HCT116 (cell line): ENCODE data around the gene FAM227A. TPM values are rescaled to one million over a fixed set of nuclear protein-coding genes. Genes with fewer than 3 reads are reported as not detected.

Experiments
- ATAC-seq: fragments of 200-7000 bp; cut with Tn5 transposase; 2 replicates; pipeline ENCODE4 v1.9.1; 2020; ENCODE audit warnings: mild to moderate bottlenecking, moderate library complexity
- BruUV-seq: library from RNA; stranded (reverse); fragments of 400-500 nt; replicated peaks from 2 replicates; lab custom pipeline; 2021; lab: Mats Ljungman, UMichigan
- CTCF ChIA-PET: fragments of 300-600 bp; sonication (Branson Sonifier 250); formaldehyde crosslinking; loops from one replicate; lab custom pipeline; 2021; ENCODE audit warnings: antibody characterized with exemption; lab: Charles Lee
- POLR2A ChIA-PET: fragments of 300-600, 350-600 bp; sonication (Branson Sonifier 250); formaldehyde crosslinking; loops from one replicate; lab custom pipeline; 2021; ENCODE audit warnings: antibody characterized with exemption; lab: Charles Lee
- RAD21 ChIA-PET, 2 experiments: fragments of 300-600 bp; sonication (Branson Sonifier 250); formaldehyde crosslinking; loops; one replicate each; lab custom pipeline; 2023; ENCODE audit warnings: low total read pairs in 2 of 2; ENCODE audit not compliant: uncharacterized antibody in 2 of 2, unreplicated experiment in 2 of 2, low non-redundant PET in 1 of 2; lab: Charles Lee
- DNase-seq: peaks from one replicate; pipeline ENCODE4 v3.0.0-alpha.2; 2010; ENCODE audit warnings: low read depth, low spot score
- H2AFZ ChIP-seq: fragments of 200-600 bp; shearing (Covaris generic), sonication (generic); 2 replicates; pipeline ENCODE4 v1.6.1; 2017; ENCODE audit warnings: low read depth, mixed run types, mixed read lengths, antibody characterized with exemption, low read length; ENCODE audit not compliant: poor library complexity, severe bottlenecking
- H3K27ac ChIP-seq: 2 replicates; pipeline ENCODE4 v1.5.1; 2012; ENCODE audit warnings: low read depth, low read length
- H3K27me3 ChIP-seq: fragments of 200-600 bp; sonication (generic); 2 replicates; pipeline ENCODE4 v1.6.1; 2016; ENCODE audit warnings: mixed run types, low read length, mixed read lengths; ENCODE audit not compliant: insufficient read depth
- H3K36me3 ChIP-seq, 2 experiments: fragments of 200-500 bp in 1 of 2; fragments of 200-600 bp in 1 of 2; sonication (Bioruptor generic) in 1 of 2; sonication (generic) in 1 of 2; 2 replicates each; pipeline versions ENCODE4 v1.5.1 to v1.6.1; 2014 to 2016; ENCODE audit warnings: low read length in 2 of 2, inconsistent platforms in 1 of 2, mixed read lengths in 1 of 2, mixed run types in 1 of 2; ENCODE audit not compliant: insufficient read depth in 2 of 2, control insufficient read depth in 1 of 2
- H3K4me1 ChIP-seq, 2 experiments: fragments of 200-600 bp in 1 of 2; sonication (generic) in 1 of 2; 2 replicates each; pipeline versions ENCODE4 v1.5.1 to v1.6.1; 2012 to 2017; ENCODE audit warnings: low read length in 2 of 2, inconsistent platforms in 1 of 2, mild to moderate bottlenecking in 1 of 2, mixed read lengths in 1 of 2, mixed run types in 1 of 2, moderate library complexity in 1 of 2; ENCODE audit not compliant: insufficient read depth in 2 of 2, control insufficient read depth in 1 of 2
- H3K4me2 ChIP-seq: fragments of 200-600 bp; sonication (generic); 2 replicates; pipeline ENCODE4 v1.6.1; 2017; ENCODE audit warnings: mixed run types, low read length, mixed read lengths
- H3K4me3 ChIP-seq, 2 experiments: fragments of 200-600 bp in 1 of 2; sonication (generic) in 1 of 2; replicated peaks in 1 of 2; 2 replicates each; pipeline ENCODE4 v1.5.1; 2011 to 2016; ENCODE audit warnings: low read length in 2 of 2, control low read depth in 1 of 2, low read depth in 1 of 2, mild to moderate bottlenecking in 1 of 2, mixed read lengths in 1 of 2, mixed run types in 1 of 2
- H3K79me2 ChIP-seq: fragments of 200-600 bp; sonication (generic); 2 replicates; pipeline ENCODE4 v1.6.1; 2017; ENCODE audit warnings: mild to moderate bottlenecking, mixed run types, low read length, moderate library complexity, mixed read lengths; ENCODE audit not compliant: insufficient read depth
- H3K9ac ChIP-seq: fragments of 200-600 bp; sonication (generic); 2 replicates; pipeline ENCODE4 v1.6.1; 2016; ENCODE audit warnings: low read length, mixed read lengths
- H3K9me2 ChIP-seq: fragments of 200-600 bp; sonication (generic), shearing (Covaris generic); 2 replicates; pipeline ENCODE4 v1.6.1; 2017; ENCODE audit warnings: mixed run types, mild to moderate bottlenecking, moderate library complexity; ENCODE audit not compliant: insufficient read depth
- H3K9me3 ChIP-seq, 2 experiments: fragments of 200-500 bp in 1 of 2; fragments of 200-600 bp in 1 of 2; sonication (Bioruptor generic) in 1 of 2; sonication (generic) in 1 of 2; 2 replicates each; pipeline ENCODE4 v1.6.1; 2014 to 2017; ENCODE audit warnings: low read length in 2 of 2, mixed read lengths in 2 of 2, inconsistent platforms in 1 of 2, low read depth in 1 of 2, mild to moderate bottlenecking in 1 of 2, mixed run types in 1 of 2, moderate library complexity in 1 of 2; ENCODE audit not compliant: control insufficient read depth in 1 of 2, insufficient read depth in 1 of 2
- H4K20me1 ChIP-seq: fragments of 200-600 bp; sonication (generic), shearing (Covaris generic); 2 replicates; pipeline ENCODE4 v1.6.1; 2017; ENCODE audit warnings: mixed run types, mild to moderate bottlenecking, moderate library complexity; ENCODE audit not compliant: insufficient read depth
- CBX3 ChIP-seq: IDR thresholded peaks from 2 replicates; pipeline ENCODE4 v1.6.1; 2012; ENCODE audit warnings: low read depth
- CEBPB ChIP-seq: IDR thresholded peaks from 2 replicates; pipeline ENCODE4 v1.6.1; 2012; ENCODE audit warnings: low read depth
- ELF1 ChIP-seq: IDR thresholded peaks from 2 replicates; pipeline ENCODE4 v1.6.1; 2012; ENCODE audit warnings: low read depth, borderline replicate concordance
- EZH2 ChIP-seq: fragments of 200-600 bp; sonication (generic); IDR thresholded peaks from 2 replicates; pipeline ENCODE4 v1.6.1; 2017; ENCODE audit warnings: antibody characterized with exemption, mixed run types
- EZH2phosphoT487 ChIP-seq: fragments of 200-600 bp; IDR thresholded peaks from 2 replicates; pipeline ENCODE4 v1.6.1; 2018; ENCODE audit warnings: antibody characterized with exemption, borderline replicate concordance
- FOSL1 ChIP-seq: IDR thresholded peaks from 2 replicates; pipeline ENCODE4 v1.6.1; 2012; ENCODE audit warnings: low read depth
- POLR2A ChIP-seq: IDR thresholded peaks from 2 replicates; pipeline ENCODE4 v1.7.0; 2011; ENCODE audit warnings: borderline replicate concordance; ENCODE audit not compliant: insufficient read depth, insufficient read length; ENCODE audit errors: extremely low read depth
- RAD21 ChIP-seq: IDR thresholded peaks from 2 replicates; pipeline ENCODE4 v1.6.1; 2012; ENCODE audit warnings: low read depth, mild to moderate bottlenecking
- SIN3A ChIP-seq: IDR thresholded peaks from 2 replicates; pipeline ENCODE4 v1.6.1; 2012; ENCODE audit warnings: low read depth
- SP1 ChIP-seq: IDR thresholded peaks from 2 replicates; pipeline ENCODE4 v1.6.1; 2012; ENCODE audit warnings: low read depth
- SRF ChIP-seq: IDR thresholded peaks from 2 replicates; pipeline ENCODE4 v1.6.1; 2012; ENCODE audit warnings: low read depth
- TCF7L2 ChIP-seq: IDR thresholded peaks from 2 replicates; pipeline ENCODE4 v1.7.0; 2011; ENCODE audit warnings: borderline replicate concordance, inconsistent platforms; ENCODE audit not compliant: insufficient read depth, insufficient read length; ENCODE audit errors: extremely low read depth
- YY1 ChIP-seq: IDR thresholded peaks from 2 replicates; pipeline ENCODE4 v1.6.1; 2011; ENCODE audit warnings: low read length, low read depth, moderate library complexity, mild to moderate bottlenecking; ENCODE audit not compliant: insufficient replicate concordance; ENCODE audit errors: extremely low read depth
- ZFX ChIP-seq: fragments of 450-650 bp; IDR thresholded peaks from 2 replicates; pipeline ENCODE4 v1.6.1; 2017
- ZNF274 ChIP-seq: fragments of 200-500 bp; sonication (Bioruptor generic); IDR thresholded peaks from 2 replicates; pipeline ENCODE4 v1.6.1; 2014; ENCODE audit warnings: mild to moderate bottlenecking, low read depth, low read length, inconsistent platforms
- intact Hi-C: fragments of 100-400 bp; cut with micrococcal nuclease; formaldehyde crosslinking; loops from 2 replicates; pipeline ENCODE4 v1.10.0; 2022
- total RNA-seq: library from RNA; stranded (reverse); gene quantifications from one replicate; pipeline ENCODE4 v1.2.1, GENCODE V29; 2021; ENCODE audit not compliant: unreplicated experiment
- TF ChIP-seq, protein P1 (sequence below): IDR thresholded peaks from 2 replicates; pipeline ENCODE4 v1.6.1; 2012; ENCODE audit warnings: low read depth
- TF ChIP-seq, protein P2 (sequence below): IDR thresholded peaks from 2 replicates; pipeline ENCODE4 v1.6.1; 2012
- TF ChIP-seq, protein P3 (sequence below), 3 experiments: fragments of 200-600 bp in 1 of 3; sonication (generic) in 1 of 3; IDR thresholded peaks in 2 of 3; conservative IDR thresholded peaks in 1 of 3; 2 replicates each; pipeline ENCODE4 v1.5.1; 2012 to 2017; ENCODE audit warnings: low read depth in 2 of 3, low read length in 2 of 3, antibody characterized with exemption in 1 of 3, borderline replicate concordance in 1 of 3, control low read depth in 1 of 3, mild to moderate bottlenecking in 1 of 3, mixed read lengths in 1 of 3, mixed run types in 1 of 3, moderate library complexity in 1 of 3; ENCODE audit not compliant: insufficient read depth in 1 of 3
- TF ChIP-seq, protein P4 (sequence below): IDR thresholded peaks from 2 replicates; pipeline ENCODE4 v1.6.1; 2012

FAM227A gene
- total RNA-seq, 1 experiment from 2014 or later = 3.9 TPM

DNA sequence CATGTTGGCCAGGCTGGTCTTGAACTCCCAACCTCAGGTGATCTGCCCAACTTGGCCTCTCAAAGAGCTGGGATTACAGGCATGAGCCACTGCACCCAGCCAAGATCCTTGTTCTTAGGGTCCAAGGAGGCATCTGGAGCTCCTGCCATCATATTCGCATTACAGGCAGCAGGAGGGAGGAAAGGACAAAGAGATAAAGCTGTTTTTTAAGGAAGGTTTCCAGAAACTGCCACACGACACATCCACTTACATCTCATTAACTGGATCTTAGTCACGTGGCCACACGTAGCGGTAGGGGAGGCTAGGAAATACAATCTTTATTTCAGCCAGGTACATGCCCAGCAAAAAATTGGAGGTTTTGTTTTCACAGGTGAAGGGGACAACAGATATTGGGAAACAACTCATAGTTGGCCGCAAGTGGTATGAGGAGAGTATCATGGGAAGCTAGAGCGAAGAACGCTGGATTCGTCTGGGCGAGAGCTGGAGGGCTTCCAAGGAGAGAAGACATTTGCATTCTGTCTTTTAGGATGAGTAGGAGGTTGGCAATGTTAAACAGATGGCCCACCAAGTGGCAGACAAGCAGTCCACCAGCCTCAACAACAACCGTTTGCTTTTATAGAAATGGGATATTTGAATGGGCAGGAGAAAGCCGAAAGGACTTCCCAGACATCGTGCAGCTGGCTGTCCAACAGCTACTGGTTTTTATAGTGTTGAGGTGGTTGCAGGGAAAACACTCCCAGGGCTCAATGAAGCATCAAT lies 47.0 kb downstream of the FAM227A start:
- H3K79me2 ChIP-seq = no peaks in the 10 kb centered on the region
- no TSS peak for BruUV-seq
- H2AFZ ChIP-seq = no peak overlapping the region
- no peak overlapping the region for H3K9ac ChIP-seq
- H3K4me3 ChIP-seq = no peak overlapping the region
- H3K27ac ChIP-seq = no peak overlapping the region
- ChIA-PET RAD21 (no interaction called here), CTCF (no interaction called here), POLR2A (no interaction called here)
- H3K9me2 ChIP-seq = no peaks in the 10 kb centered on the region
- ATAC-seq (no peak), DNase-seq (no peak)
- peaks cover 15 to 24% of the 10 kb centered on the region in 2 experiments for H3K4me1 ChIP-seq
- no peaks in the 10 kb centered on the region for H3K9me3 ChIP-seq
- no peak overlapping the region for H3K4me2 ChIP-seq
- intact Hi-C loops = no loop called here
- TF ChIP-seq, protein P1, sequence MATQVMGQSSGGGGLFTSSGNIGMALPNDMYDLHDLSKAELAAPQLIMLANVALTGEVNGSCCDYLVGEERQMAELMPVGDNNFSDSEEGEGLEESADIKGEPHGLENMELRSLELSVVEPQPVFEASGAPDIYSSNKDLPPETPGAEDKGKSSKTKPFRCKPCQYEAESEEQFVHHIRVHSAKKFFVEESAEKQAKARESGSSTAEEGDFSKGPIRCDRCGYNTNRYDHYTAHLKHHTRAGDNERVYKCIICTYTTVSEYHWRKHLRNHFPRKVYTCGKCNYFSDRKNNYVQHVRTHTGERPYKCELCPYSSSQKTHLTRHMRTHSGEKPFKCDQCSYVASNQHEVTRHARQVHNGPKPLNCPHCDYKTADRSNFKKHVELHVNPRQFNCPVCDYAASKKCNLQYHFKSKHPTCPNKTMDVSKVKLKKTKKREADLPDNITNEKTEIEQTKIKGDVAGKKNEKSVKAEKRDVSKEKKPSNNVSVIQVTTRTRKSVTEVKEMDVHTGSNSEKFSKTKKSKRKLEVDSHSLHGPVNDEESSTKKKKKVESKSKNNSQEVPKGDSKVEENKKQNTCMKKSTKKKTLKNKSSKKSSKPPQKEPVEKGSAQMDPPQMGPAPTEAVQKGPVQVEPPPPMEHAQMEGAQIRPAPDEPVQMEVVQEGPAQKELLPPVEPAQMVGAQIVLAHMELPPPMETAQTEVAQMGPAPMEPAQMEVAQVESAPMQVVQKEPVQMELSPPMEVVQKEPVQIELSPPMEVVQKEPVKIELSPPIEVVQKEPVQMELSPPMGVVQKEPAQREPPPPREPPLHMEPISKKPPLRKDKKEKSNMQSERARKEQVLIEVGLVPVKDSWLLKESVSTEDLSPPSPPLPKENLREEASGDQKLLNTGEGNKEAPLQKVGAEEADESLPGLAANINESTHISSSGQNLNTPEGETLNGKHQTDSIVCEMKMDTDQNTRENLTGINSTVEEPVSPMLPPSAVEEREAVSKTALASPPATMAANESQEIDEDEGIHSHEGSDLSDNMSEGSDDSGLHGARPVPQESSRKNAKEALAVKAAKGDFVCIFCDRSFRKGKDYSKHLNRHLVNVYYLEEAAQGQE = no peak
- TF ChIP-seq ZFX (no peak), CEBPB (no peak), SIN3A (no peak), EZH2 (no peak), ELF1 (no peak), SRF (no peak), CBX3 (no peak), RAD21 (no peak), FOSL1 (no peak), YY1 (no peak), SP1 (no peak), POLR2A (no peak), EZH2phosphoT487 (no peak), TCF7L2 (no peak), ZNF274 (no peak)
- TF ChIP-seq, protein P2, sequence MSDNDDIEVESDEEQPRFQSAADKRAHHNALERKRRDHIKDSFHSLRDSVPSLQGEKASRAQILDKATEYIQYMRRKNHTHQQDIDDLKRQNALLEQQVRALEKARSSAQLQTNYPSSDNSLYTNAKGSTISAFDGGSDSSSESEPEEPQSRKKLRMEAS = no peak
- TF ChIP-seq, protein P3, sequence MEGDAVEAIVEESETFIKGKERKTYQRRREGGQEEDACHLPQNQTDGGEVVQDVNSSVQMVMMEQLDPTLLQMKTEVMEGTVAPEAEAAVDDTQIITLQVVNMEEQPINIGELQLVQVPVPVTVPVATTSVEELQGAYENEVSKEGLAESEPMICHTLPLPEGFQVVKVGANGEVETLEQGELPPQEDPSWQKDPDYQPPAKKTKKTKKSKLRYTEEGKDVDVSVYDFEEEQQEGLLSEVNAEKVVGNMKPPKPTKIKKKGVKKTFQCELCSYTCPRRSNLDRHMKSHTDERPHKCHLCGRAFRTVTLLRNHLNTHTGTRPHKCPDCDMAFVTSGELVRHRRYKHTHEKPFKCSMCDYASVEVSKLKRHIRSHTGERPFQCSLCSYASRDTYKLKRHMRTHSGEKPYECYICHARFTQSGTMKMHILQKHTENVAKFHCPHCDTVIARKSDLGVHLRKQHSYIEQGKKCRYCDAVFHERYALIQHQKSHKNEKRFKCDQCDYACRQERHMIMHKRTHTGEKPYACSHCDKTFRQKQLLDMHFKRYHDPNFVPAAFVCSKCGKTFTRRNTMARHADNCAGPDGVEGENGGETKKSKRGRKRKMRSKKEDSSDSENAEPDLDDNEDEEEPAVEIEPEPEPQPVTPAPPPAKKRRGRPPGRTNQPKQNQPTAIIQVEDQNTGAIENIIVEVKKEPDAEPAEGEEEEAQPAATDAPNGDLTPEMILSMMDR (IDR thresholded peaks at IDR 0.05 in 2 of 3, conservative IDR thresholded peaks at IDR 0.05 in 1 of 3; ENCODE audit: borderline replicate concordance in 1 of 3, insufficient read depth in 1 of 3, low read depth in 2 of 3, low read length in 2 of 3) = no peak
- TF ChIP-seq, protein P4, sequence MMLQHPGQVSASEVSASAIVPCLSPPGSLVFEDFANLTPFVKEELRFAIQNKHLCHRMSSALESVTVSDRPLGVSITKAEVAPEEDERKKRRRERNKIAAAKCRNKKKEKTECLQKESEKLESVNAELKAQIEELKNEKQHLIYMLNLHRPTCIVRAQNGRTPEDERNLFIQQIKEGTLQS = no peak
- no peaks in the 10 kb centered on the region for H3K27me3 ChIP-seq
- no peaks in the 10 kb centered on the region for H3K36me3 ChIP-seq
- no peaks in the 10 kb centered on the region for H4K20me1 ChIP-seq
